ENCODE measurements around the gene LRRC47. TPM values are rescaled to one million over a fixed set of nuclear protein-coding genes. Genes with fewer than 3 reads are reported as not detected.

LRRC47 gene
- total and polyA plus RNA-seq, 2 of the 8 experiments (the other 6 are each of a cell fraction or from before 2014, with no cell fraction given): 38.3 to 82.4 TPM

DNA sequence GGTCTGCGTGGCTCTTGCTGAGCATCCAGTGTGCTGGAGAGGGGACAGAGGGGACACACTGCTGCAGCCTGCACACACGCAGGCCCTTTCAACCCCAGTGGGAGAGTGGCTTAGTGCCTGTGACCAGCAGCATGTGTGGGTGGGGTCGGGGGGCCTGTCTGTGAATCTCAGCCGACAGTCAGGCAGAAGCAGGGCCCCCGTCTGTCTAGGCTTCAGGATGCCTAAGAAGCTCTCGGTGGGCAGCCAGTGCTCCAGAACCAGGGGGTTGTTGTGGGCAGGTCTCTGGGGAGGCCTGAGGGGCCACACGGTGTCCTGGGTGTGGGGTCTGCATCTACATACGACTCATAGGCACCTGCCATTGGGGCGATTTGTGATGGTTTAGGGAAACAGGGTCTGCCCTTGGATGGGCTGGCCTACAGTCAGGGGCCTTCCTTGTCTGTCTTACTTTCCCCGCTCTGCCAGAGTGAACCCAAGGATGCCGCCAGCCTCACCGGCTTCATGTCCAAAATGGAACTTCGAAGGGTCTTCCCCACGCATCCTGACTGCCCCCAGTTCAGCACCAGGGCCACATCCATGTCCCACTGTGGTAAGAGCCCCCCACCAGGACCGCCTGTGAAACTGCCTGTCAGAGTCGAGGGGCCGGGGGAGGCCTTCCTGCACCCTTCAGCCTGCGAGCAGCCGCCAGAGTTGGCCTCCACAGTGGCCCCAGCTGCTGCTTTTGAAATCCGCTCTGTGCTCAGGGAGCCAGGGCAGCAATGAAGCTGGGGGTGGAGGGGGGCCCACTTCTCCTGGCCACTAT is 42.4 kb downstream of the LRRC47 start:
- DNase-seq (ENCODE audit: low read depth in 1 of 2, low spot score in 2 of 2): no peak
- Histone ChIP-seq H3K14ac (ENCODE audit: insufficient read length) (no peak overlapping the region), H2BK15ac (ENCODE audit: low read length) (no peak overlapping the region), H4K8ac (ENCODE audit: extremely low read depth, insufficient read depth, low read length) (peak overlapping the region; percentile 25; the same call in 1 of the 2 replicates), H2AFZ (ENCODE audit: low read length) (no peak overlapping the region), H4K20me1 (replicated peaks in 1 of 2; ENCODE audit: control insufficient read depth in 1 of 2, insufficient read depth in 2 of 2, low read length in 2 of 2) (no peaks in the 10 kb centered on the region), H3K56ac (replicated peaks; ENCODE audit: insufficient read length, low read depth, low read length) (no peak overlapping the region), H3K23me2 (ENCODE audit: low read depth, low read length) (no peaks in the 10 kb centered on the region), H4K91ac (replicated peaks; ENCODE audit: insufficient read length, low read length) (no peak overlapping the region), H4K5ac (ENCODE audit: insufficient read length, low read depth, low read length) (no peak overlapping the region), H3K27me3 (replicated peaks in 1 of 4; ENCODE audit: control insufficient read depth in 3 of 4, extremely low read depth in 1 of 4, insufficient read depth in 3 of 4, low read length in 3 of 4) (peaks cover 0 to 3% (median 0%) of the 10 kb centered on the region in 4 experiments; a peak in 5 of 7 replicates), H2BK20ac (ENCODE audit: low read length) (no peak overlapping the region), H3K79me1 (ENCODE audit: low read depth, low read length) (no peaks in the 10 kb centered on the region), H3K79me2 (ENCODE audit: control insufficient read depth in 1 of 2, insufficient read depth in 2 of 2, low read length in 2 of 2) (no peaks in the 10 kb centered on the region), H2BK120ac (replicated peaks; ENCODE audit: low read depth, low read length) (no peak overlapping the region), H3K4me1 (replicated peaks in 1 of 4; ENCODE audit: control insufficient read depth in 3 of 4, insufficient read depth in 4 of 4, low read length in 3 of 4) (no peaks in the 10 kb centered on the region), H3K9ac (replicated peaks in 1 of 4; ENCODE audit: extremely low read depth in 1 of 4, low read depth in 3 of 4, low read length in 3 of 4) (no peak overlapping the region), H2BK5ac (ENCODE audit: low read depth, low read length) (no peak overlapping the region), H3K4ac (replicated peaks; ENCODE audit: insufficient read length, low read depth, low read length) (no peak overlapping the region), H2BK12ac (ENCODE audit: low read depth, low read length) (no peak overlapping the region), H3K36me3 (ENCODE audit: control insufficient read depth in 2 of 4, insufficient read depth in 4 of 4, low read length in 3 of 4) (no peaks in the 10 kb centered on the region), H2AK5ac (ENCODE audit: low read depth, low read length) (no peak overlapping the region), H3K23ac (ENCODE audit: insufficient read length) (no peak overlapping the region), H3K4me3 (ENCODE audit: extremely low read depth in 1 of 4, insufficient read depth in 2 of 4, low read depth in 3 of 4, low read length in 4 of 4) (no peak overlapping the region), H3K9me3 (ENCODE audit: insufficient read depth in 2 of 2, low read depth in 1 of 2, low read length in 1 of 2) (no peaks in the 10 kb centered on the region; a peak in 1 of 4 replicates), H3K4me2 (ENCODE audit: insufficient read depth in 1 of 2, low read depth in 2 of 2, low read length in 2 of 2) (no peak overlapping the region), H3K18ac (ENCODE audit: extremely low read depth, low read length) (no peak overlapping the region), H3K27ac (ENCODE audit: low read depth, low read length) (no peak overlapping the region)
- ChIA-PET CTCF (ENCODE audit: partially characterized antibody) (interaction anchor here (1.4 kb wide), 1 partner anchor 104 kb away, joined by 3 read pairs; the partner anchor contains the start of gene DFFB), POLR2A (ENCODE audit: partially characterized antibody) (interaction anchor here (1.2 kb wide), 1 partner anchor 27 kb away, joined by 3 read pairs; no protein-coding TSS in a partner anchor)
- FAIRE-seq: no peak
- WGBS, 2 experiments (ENCODE audit: extremely low coverage in 1 of 2, insufficient coverage in 1 of 2, insufficient read length in 1 of 2, insufficient replicate concordance in 2 of 2, low coverage in 1 of 2, low lambda C conversion rate in 2 of 2, missing lambda C conversion rate in 1 of 2): 90% methylated on average over 20 of the region's 20 CpGs; no CpG with 5 or more reads in 1 of the 2 experiments
- TF ChIP-seq, protein P1, sequence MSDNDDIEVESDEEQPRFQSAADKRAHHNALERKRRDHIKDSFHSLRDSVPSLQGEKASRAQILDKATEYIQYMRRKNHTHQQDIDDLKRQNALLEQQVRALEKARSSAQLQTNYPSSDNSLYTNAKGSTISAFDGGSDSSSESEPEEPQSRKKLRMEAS (IDR thresholded peaks at IDR 0.05): no peak
- no peak for TF ChIP-seq BRCA1 (IDR thresholded peaks at IDR 0.05; ENCODE audit: low read depth, low read length)
- TF ChIP-seq GTF2F1 (IDR thresholded peaks at IDR 0.05; ENCODE audit: borderline replicate concordance, low read depth, low read length): no peak
- TF ChIP-seq TEAD4 (IDR thresholded peaks at IDR 0.05; ENCODE audit: low read depth, low read length): no peak
- no peak for TF ChIP-seq ZNF274 (IDR thresholded peaks at IDR 0.05; ENCODE audit: borderline replicate concordance, extremely low read depth, low read length)
- TF ChIP-seq POU5F1 (IDR thresholded peaks at IDR 0.05; ENCODE audit: low read depth, low read length): no peak
- TF ChIP-seq, protein P2, sequence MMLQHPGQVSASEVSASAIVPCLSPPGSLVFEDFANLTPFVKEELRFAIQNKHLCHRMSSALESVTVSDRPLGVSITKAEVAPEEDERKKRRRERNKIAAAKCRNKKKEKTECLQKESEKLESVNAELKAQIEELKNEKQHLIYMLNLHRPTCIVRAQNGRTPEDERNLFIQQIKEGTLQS (IDR thresholded peaks at IDR 0.05; ENCODE audit: insufficient read depth, low read depth, low read length): no peak
- TF ChIP-seq FOSL1 (IDR thresholded peaks at IDR 0.05; ENCODE audit: insufficient read depth, low read depth, low read length): no peak
- TF ChIP-seq RAD21 (IDR thresholded peaks at IDR 0.05 in 1 of 2, conservative IDR thresholded peaks at IDR 0.05 in 1 of 2; ENCODE audit: low read depth in 2 of 2, low read length in 2 of 2): no peak
- no peak for TF ChIP-seq SIX5 (IDR thresholded peaks at IDR 0.05; ENCODE audit: low read depth, low read length)
- no peak for TF ChIP-seq SUZ12 (IDR thresholded peaks at IDR 0.05; ENCODE audit: low read length)

Data from H1 (cell line).